Globus pallidus (tissue), 1 donor: ENCODE data around the gene ZBTB22.
"Not testable (repeated sequence)": the region's sequence is repeated elsewhere in the genome, so short reads cannot be mapped to it uniquely, and the experiment has no call there.

Source experiments
- DNase-seq: peaks from one replicate; pipeline ENCODE4 v3.0.0-alpha.2; 2015; ENCODE audit warnings: low spot score

The ZBTB22 gene

DNA sequence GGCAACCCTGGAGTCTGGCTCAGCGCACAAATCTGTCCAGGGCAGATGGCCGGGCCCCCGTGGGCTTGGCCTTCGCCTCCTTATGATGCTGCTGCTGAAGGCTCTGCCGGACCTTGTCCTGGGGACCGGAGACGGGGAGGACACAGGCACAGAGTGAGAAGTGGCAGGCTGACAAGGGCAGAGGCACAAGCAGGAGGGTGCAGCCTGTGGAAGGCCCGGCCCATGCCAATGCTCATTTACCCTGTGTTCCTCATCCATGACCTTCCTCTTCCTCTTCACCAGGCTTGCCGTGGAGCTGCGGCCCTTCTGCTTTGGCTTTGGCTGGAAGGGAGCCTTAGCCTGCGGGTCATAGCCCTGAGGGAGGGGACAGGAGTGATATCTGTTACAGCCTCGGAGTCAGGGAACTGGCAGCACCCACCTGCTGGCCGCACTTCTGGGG is 38.3 kb downstream of the ZBTB22 start:
- no peak for DNase-seq

DNA sequence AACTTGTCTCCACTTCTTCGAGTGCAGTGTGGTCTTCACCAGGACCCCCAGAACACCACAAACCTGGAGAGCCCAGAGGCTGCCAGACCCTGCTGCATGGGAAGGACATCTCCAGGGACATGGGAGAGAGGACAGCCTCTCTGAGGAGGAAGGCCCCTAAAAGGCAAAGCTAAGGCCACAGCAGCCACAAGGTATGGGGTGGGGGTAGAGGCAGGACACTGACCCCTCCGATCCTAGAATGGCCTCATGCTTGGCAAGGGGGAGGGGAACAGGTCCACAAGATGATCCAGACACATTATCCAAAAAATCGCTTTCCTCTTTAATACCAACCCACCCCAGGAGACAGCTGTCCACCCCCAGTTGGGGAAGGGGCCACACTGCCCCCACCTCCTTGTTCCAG is 38.7 kb downstream of the ZBTB22 start:
- no peak for DNase-seq

DNA sequence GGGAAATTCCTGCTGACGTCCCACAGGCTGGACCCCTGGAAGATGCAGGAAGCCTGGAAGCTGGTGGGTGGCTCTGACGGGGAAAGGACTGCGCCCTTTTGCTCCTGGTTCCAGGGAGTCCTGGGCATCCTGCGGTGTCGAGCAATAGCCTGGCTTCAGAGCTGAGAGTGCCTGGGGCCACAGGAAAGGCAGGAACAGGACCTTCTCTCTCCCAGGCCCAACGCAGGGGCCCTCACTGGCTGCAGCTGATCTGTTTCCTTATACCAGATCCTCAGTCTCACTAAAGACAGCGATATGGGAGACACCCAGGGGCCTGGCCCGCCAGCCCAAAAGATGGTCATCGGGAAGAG is 39.2 kb downstream of the ZBTB22 start:
- DNase-seq: no peak

DNA sequence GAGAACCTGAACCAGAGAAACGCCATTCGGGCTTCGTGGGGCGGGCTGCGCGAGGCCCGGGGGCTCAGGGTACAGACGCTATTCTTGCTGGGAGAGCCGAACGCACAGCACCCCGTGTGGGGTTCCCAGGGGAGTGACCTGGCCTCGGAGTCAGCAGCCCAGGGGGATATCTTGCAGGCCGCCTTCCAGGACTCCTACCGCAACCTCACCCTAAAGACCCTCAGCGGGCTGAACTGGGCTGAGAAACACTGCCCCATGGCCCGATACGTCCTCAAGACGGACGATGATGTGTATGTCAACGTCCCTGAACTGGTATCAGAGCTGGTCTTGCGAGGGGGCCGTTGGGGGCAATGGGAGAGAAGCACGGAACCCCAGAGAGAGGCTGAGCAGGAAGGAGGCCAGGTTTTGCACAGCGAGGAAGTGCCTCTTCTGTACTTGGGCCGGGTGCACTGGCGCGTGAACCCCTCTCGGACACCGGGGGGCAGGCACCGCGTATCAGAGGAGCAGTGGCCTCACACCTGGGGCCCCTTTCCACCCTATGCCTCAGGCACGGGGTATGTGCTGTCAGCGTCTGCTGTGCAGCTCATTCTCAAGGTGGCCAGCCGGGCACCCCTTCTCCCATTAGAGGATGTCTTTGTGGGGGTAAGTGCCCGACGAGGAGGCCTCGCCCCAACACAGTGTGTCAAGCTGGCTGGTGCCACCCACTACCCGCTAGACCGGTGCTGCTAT is 39.7 kb downstream of the ZBTB22 start:
- DNase-seq: no peak

DNA sequence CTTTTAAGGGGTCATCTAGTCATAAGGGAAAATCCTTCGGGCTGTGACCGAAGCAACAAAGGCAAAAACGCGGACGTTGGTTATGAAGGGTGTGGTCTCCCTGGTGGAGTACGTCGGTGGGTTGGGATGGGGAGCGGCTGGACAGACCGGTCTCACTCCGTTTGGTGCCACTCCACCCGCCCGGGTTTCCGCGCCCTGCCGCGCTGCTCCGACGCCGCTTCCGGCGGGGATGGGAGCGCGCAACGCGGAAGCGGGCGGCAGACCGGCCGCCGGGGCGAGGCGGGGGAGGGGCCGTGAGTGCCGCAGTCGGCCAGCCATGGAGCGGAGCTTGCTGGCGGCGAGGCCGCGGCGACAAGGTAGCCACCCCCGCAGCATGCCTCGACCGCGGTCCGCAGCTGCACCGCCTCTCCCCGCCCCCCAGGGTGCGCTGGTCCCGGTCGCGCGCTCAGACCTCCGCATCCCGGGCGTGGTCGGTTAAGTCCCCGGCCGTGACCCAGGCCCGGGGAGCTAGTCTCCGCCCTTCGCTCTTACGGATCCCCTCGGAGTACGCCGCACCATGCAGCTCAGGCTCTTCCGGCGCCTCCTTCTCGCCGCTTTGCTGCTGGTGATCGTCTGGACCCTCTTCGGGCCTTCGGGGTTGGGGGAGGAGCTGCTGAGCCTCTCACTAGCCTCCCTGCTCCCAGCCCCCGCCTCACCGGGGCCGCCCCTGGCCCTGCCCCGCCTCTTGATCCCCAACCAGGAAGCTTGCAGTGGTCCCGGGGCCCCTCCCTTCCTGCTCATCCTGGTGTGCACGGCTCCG is 40.5 kb downstream of the ZBTB22 start, which contains the start of gene B3GALT4:
B3GALT4 (plus strand) TSS at position 260 of the 799 bp plus-strand sequence; CDS start at position 557, 297 bp downstream.
- DNase-seq: peak; percentile 42

DNA sequence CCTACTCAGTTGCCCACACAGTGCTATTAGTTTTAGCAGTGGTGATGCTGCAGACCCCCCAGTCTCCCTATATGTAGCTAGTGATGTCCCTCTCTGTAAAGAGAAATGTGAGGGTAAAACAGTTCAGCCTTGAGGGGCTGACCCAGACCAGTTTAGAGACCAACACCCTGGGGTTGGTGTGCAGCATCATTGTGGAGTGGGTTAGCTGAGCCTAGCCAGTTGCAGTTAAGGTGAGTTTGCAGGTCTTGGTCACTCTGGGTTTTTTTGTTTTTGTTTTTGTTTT is 41.0 kb downstream of the ZBTB22 start:
- DNase-seq: no peak

DNA sequence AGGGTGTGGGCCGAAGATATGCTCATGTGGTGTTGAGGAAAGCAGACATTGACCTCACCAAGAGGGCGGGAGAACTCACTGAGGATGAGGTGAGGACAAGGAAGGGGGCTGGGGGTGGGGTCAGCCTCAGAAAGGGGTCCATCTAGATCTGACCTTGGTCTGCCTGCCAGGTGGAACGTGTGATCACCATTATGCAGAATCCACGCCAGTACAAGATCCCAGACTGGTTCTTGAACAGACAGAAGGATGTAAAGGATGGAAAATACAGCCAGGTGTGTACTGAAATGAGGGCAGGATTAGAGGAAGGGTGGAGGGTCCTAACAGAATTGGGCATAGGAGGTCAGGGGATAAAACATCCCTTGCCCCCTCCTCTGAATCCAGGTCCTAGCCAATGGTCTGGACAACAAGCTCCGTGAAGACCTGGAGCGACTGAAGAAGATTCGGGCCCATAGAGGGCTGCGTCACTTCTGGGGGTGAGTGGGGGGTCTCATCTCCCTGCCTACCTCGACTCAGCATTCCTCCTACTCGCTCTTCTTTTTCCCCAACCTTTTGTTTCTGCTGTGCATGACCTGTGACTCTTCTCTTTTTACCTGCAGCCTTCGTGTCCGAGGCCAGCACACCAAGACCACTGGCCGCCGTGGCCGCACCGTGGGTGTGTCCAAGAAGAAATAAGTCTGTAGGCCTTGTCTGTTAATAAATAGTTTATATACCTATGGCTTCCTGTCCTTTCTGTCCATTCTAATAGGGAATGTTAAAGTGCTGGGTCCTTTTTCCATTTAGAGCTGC is 41.6 kb downstream of the ZBTB22 start:
- not testable (repeated sequence) for DNase-seq

DNA sequence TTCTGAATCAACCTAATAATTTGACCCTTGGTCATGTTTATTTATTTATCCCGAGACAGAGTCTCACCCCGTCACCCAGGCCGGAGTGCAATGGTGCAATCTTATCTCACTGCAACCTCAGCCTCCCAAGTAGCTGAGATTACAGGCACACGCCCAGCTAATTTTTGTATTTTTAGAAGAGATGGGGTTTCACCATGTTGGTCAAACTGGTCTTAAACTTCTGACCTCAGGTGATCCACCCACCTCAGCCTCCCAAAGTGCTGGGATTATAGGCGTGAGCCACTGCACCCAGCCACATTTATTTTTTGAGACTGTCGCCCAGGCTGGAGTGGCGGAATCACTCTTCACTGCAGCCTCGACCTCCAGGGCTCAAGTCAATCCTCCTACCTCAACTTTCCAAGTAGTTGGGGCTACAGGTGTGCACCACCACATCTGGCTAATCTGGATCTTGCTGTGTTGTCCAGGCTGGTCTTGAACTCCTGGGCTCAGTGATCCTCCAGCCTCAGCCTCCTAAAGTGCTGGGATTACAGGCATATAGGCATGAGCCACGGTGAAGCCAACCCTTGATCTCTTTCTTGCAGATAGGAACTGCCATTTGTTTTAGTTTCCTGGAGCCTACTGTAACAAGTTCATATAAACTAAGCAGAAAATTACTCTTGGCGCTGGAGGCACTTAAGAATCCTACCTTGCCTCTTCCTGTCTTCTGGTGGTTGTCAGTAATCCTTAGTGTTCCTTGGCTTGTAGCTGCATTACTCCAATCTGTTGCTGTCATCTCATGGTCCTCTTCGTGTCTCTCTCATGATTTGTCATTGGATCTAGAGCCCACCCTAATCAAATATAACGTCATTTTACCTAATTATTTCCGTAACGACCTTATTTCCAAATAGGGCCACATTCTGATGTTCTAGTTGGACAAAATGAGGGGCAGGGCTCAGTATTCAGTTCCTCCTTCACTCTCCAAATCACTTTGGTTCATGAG is 43.3 kb downstream of the ZBTB22 start:
- no peak for DNase-seq

DNA sequence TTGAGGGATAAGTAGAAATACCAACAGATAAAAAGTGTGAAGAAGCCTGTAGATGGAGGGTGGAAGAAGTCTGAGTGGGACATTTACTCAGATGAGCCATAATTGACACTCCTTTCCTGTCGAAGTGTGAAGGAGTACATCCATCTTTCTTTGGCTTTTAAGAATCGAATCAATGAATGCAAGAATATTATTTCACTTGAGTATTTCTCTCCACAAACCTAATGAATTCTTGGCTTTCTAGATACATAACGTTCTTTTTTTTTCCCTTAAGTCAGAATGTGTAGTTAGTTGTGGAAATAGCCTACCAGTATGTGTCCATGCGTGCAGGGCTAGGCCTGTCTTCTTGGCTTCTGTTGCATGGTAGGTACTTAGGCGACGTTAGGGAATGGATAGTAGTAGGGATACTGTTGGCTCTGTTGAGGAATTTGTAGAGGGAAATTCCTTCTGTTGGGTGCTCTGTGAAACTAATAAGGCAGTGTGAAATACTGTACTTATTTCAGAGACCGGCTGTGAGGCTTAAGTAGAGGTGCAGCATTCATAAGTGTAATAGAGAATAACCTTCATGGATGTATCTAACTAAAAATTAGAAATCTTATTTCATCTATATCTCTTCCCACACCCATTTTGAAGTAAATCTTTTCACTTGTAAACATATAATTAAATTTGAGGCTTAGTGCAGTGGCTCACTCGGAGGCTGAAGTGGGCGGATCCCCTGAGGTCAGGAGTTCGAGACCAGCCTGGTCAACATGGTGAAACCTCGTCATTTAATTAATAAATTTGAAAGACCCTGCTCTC is 44.2 kb downstream of the ZBTB22 start:
- DNase-seq: no peak

DNA sequence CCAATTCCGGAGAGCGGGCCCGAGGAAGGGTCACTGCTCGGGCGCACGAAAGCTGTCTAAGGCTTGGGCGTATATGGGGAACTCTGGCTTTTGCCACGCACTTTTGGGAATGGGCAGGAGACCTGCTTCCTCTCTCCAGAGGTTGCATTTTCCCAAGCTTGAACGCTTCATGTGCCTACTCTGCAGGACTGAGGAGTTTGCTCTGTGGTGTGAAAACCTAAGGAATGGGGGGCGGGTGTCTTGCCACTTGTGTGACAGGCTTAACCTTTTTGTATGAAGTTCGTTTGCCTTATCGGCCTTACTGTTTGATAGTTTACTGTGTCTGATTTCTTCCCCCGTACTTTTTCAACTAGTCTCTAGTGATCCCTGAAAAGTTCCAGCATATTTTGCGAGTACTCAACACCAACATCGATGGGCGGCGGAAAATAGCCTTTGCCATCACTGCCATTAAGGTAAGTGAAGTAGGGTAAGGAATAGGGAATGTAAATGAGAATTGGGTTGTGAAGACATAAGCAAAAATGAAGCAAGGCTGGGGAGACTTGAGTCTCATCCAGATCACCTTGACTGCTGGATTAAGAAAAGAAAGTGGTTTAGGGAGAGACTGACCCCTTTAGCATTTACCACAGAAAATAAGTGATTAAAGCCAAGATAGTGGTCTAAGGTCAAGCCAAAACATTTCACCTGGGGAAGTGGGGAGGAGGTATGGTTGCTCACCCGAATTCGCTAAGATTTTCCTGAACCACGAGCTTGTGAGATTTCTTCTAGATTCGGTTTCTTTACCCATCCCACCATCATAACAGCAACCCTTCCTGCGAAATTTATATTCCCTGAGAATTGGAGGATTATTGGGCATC is 45.0 kb downstream of the ZBTB22 start:
- DNase-seq: peak; percentile 9

DNA sequence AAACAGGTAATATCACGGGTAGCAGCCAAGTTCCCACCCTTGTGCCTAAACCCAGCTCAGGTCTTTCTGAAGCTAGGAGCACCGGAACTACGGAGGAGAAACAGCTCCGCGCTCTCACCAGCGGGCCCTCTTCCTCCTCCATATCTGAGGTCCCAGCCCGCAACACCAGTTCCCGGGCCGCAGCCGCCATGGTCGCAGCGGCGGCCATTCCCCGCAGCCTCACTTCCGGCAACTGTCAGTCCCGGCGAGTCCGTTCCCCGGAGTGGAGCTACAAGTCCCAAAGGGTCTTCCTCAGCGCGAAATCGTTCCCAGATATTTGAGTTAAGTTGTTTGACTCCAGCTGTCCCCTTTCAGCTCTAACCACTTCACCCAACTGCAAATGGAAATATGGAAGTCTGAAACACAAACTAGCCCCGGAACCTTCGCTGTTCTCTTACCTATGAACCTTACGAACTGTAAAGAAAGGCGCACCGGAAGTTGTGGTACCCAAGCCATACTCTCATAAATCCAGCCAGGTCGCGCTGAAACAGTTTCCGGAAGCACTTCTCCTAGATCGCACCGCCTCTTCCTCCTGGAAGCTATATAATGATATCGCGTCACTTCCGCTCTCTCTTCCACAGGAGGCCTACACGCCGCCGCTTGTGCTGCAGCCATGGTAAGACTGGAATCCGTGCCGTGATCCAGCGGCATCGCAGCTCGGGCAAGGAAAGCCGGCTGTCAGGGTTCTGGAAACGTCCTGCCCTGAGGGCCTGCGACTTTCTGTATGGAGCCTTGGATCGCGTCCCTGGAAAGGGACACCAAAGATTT is 45.9 kb downstream of the ZBTB22 start, which contains the start of the genes RPS18 and VPS52:
RPS18 (plus strand) TSS at position 608 of the 807 bp plus-strand sequence; CDS start at position 653, 45 bp downstream.
VPS52 (minus strand) TSS at position 409 of the 807 bp plus-strand sequence; CDS start at position 208, 201 bp downstream.
- peak; percentile 99 for DNase-seq

DNA sequence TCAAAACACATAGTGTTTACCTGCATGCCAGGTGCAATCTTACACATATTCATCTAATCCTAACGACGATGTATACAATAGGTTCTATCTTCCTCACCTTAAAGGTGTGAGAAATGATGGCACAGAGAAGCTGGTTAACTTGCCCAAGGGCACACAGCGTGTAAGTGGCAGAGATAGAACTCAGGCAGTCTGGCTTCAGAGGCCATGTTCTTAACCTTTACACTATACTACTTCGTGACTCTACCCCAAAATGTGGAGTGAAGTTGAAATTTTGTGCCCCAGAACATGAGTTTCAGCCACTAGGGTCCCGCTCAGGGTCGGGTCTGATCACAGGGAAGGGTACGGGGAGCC is 46.5 kb downstream of the ZBTB22 start:
- DNase-seq: no peak
